Neuron (in vitro differentiated cells): ENCODE measurements around the gene TMEM266.

Source experiments
- H2AFZ ChIP-seq: one replicate; pipeline ENCODE4 v1.6.1; 2013; ENCODE audit warnings: low read depth, mild to moderate bottlenecking, inconsistent platforms, low read length, moderate library complexity
- H3K27me3 ChIP-seq: one replicate; pipeline ENCODE4 v1.6.1; 2013; ENCODE audit warnings: low read length; ENCODE audit not compliant: insufficient read depth
- H3K36me3 ChIP-seq: one replicate; pipeline ENCODE4 v1.6.1; 2013; ENCODE audit warnings: low read length; ENCODE audit not compliant: insufficient read depth
- H3K4me1 ChIP-seq: one replicate; pipeline ENCODE4 v1.6.1; 2013; ENCODE audit warnings: low read length; ENCODE audit not compliant: insufficient read depth
- H3K4me3 ChIP-seq: 2 replicates; pipeline ENCODE4 v1.5.1; 2013; ENCODE audit warnings: mild to moderate bottlenecking, low read length, moderate library complexity
- H3K9me3 ChIP-seq: one replicate; pipeline ENCODE4 v1.6.1; 2013; ENCODE audit warnings: low read length

The TMEM266 gene

GRCh38 chr15:76201536-76202255, 141.9 kb downstream of the TMEM266 start:
- Histone ChIP-seq H3K9me3 (no peaks in the 10 kb centered on the region), H3K4me1 (peaks cover 3% of the 10 kb centered on the region), H2AFZ (no peak overlapping the region), H3K36me3 (peaks cover 3% of the 10 kb centered on the region), H3K27me3 (no peaks in the 10 kb centered on the region), H3K4me3 (no peak overlapping the region)

GRCh38 chr15:76203346-76204108, 143.7 kb downstream of the TMEM266 start:
- H3K4me1 ChIP-seq, result no peaks in the 10 kb centered on the region
- H2AFZ ChIP-seq, result no peak overlapping the region
- H3K4me3 ChIP-seq, result no peak overlapping the region
- H3K27me3 ChIP-seq, result no peaks in the 10 kb centered on the region
- no peaks in the 10 kb centered on the region for H3K9me3 ChIP-seq
- peaks cover 9% of the 10 kb centered on the region for H3K36me3 ChIP-seq

- Histone ChIP-seq H2AFZ (no peak overlapping the region), H3K27me3 (no peaks in the 10 kb centered on the region), H3K9me3 (no peaks in the 10 kb centered on the region), H3K4me3 (no peak overlapping the region), H3K4me1 (no peaks in the 10 kb centered on the region), H3K36me3 (peaks cover 9% of the 10 kb centered on the region)
Measured at GRCh38 chr15:76204109-76204845, 144.5 kb downstream of the TMEM266 start.

- peaks cover 9% of the 10 kb centered on the region for H3K36me3 ChIP-seq
- no peaks in the 10 kb centered on the region for H3K4me1 ChIP-seq
- no peaks in the 10 kb centered on the region for H3K27me3 ChIP-seq
- H3K9me3 ChIP-seq, result no peaks in the 10 kb centered on the region
- H3K4me3 ChIP-seq, result no peak overlapping the region
- H2AFZ ChIP-seq, result no peak overlapping the region
Measured at GRCh38 chr15:76204916-76205460, 145.2 kb downstream of the TMEM266 start.

GRCh38 chr15:76206325-76206976, 146.7 kb downstream of the TMEM266 start:
- Histone ChIP-seq H3K9me3 (no peaks in the 10 kb centered on the region), H3K36me3 (peaks cover 11% of the 10 kb centered on the region), H2AFZ (no peak overlapping the region), H3K27me3 (no peaks in the 10 kb centered on the region), H3K4me3 (no peak overlapping the region), H3K4me1 (no peaks in the 10 kb centered on the region)

GRCh38 chr15:76208084-76208785, 148.4 kb downstream of the TMEM266 start:
- Histone ChIP-seq H3K36me3 (peaks cover 12% of the 10 kb centered on the region), H3K4me3 (no peak overlapping the region), H2AFZ (no peak overlapping the region), H3K4me1 (peaks cover 17% of the 10 kb centered on the region), H3K27me3 (no peaks in the 10 kb centered on the region), H3K9me3 (no peaks in the 10 kb centered on the region)

GRCh38 chr15:76208786-76209424, 149.1 kb downstream of the TMEM266 start:
- Histone ChIP-seq H3K9me3 (no peaks in the 10 kb centered on the region), H3K27me3 (no peaks in the 10 kb centered on the region), H3K4me1 (peaks cover 21% of the 10 kb centered on the region), H3K36me3 (peaks cover 14% of the 10 kb centered on the region), H3K4me3 (no peak overlapping the region), H2AFZ (no peak overlapping the region)

- Histone ChIP-seq H3K36me3 (peaks cover 18% of the 10 kb centered on the region), H3K27me3 (no peaks in the 10 kb centered on the region), H3K4me1 (peaks cover 21% of the 10 kb centered on the region), H3K9me3 (no peaks in the 10 kb centered on the region), H3K4me3 (no peak overlapping the region), H2AFZ (no peak overlapping the region)
Measured at GRCh38 chr15:76209523-76209922, 149.7 kb downstream of the TMEM266 start.

- H3K4me1 ChIP-seq, result peaks cover 21% of the 10 kb centered on the region
- H3K27me3 ChIP-seq, result no peaks in the 10 kb centered on the region
- H2AFZ ChIP-seq, result no peak overlapping the region
- no peaks in the 10 kb centered on the region for H3K9me3 ChIP-seq
- peaks cover 21% of the 10 kb centered on the region for H3K36me3 ChIP-seq
- no peak overlapping the region for H3K4me3 ChIP-seq
Measured at GRCh38 chr15:76209942-76210341, 150.2 kb downstream of the TMEM266 start.

GRCh38 chr15:76215634-76216033, 155.8 kb downstream of the TMEM266 start:
- Histone ChIP-seq H3K9me3 (peaks cover 10% of the 10 kb centered on the region), H3K36me3 (peaks cover 21% of the 10 kb centered on the region), H3K4me1 (peaks cover 21% of the 10 kb centered on the region), H3K27me3 (no peaks in the 10 kb centered on the region), H3K4me3 (no peak overlapping the region), H2AFZ (no peak overlapping the region)

GRCh38 chr15:76217029-76217881, 157.5 kb downstream of the TMEM266 start:
- Histone ChIP-seq H3K27me3 (no peaks in the 10 kb centered on the region), H3K4me1 (peaks cover 14% of the 10 kb centered on the region), H3K4me3 (no peak overlapping the region), H3K36me3 (peaks cover 18% of the 10 kb centered on the region), H3K9me3 (peaks cover 10% of the 10 kb centered on the region), H2AFZ (no peak overlapping the region)
